Skeletal muscle tissue (tissue), 4 donors: ENCODE measurements around the gene TNIP2. TPM values are rescaled to one million over a fixed set of nuclear protein-coding genes. Genes with fewer than 3 reads are reported as not detected.
A peak's percentile ranks its signal among the peaks of the same experiment; 100 is the strongest.
"Not testable (repeated sequence)": the region's sequence is repeated elsewhere in the genome, so short reads cannot be mapped to it uniquely, and the experiment has no call there.

Experiments used
- H3K27ac ChIP-seq: one replicate; pipeline ENCODE4 v1.7.0; 2013; ENCODE audit warnings: mild to moderate bottlenecking, low read depth, low read length, inconsistent platforms
- H3K27me3 ChIP-seq, 3 donors: one replicate each; pipeline ENCODE4 v1.7.0; 2013; ENCODE audit warnings: low read length in 3 of 3; ENCODE audit not compliant: control insufficient read depth in 3 of 3, insufficient read depth in 3 of 3
- H3K36me3 ChIP-seq, 3 donors: one replicate each; pipeline ENCODE4 v1.7.0; 2013; ENCODE audit warnings: low read length in 3 of 3; ENCODE audit not compliant: control insufficient read depth in 3 of 3, insufficient read depth in 3 of 3
- H3K4me1 ChIP-seq, 3 donors: one replicate each; pipeline ENCODE4 v1.7.0; 2013; ENCODE audit warnings: low read length in 3 of 3, mild to moderate bottlenecking in 3 of 3; ENCODE audit not compliant: control insufficient read depth in 3 of 3, insufficient read depth in 3 of 3
- H3K4me3 ChIP-seq, 3 donors: one replicate each; pipeline ENCODE4 v1.7.0; 2013; ENCODE audit warnings: low read length in 3 of 3
- H3K9ac ChIP-seq, 3 donors: one replicate each; pipeline ENCODE4 v1.7.0; 2013; ENCODE audit warnings: low read length in 3 of 3, mild to moderate bottlenecking in 3 of 3, moderate library complexity in 2 of 3, low read depth in 1 of 3
- H3K9me3 ChIP-seq, 3 donors: one replicate each; pipeline ENCODE4 v1.7.0; 2013; ENCODE audit warnings: low read length in 3 of 3; ENCODE audit not compliant: control insufficient read depth in 3 of 3
- total RNA-seq: library from RNA; depleted of rRNA; stranded (reverse); fragments of >200 nt; gene quantifications from one replicate; pipeline ENCODE4 v1.2.3, GENCODE V29; 2014
- donor health status: Osteomylitis.

Gene TNIP2
- total RNA-seq, 1 donor from 2014 or later = 14.6 TPM

DNA sequence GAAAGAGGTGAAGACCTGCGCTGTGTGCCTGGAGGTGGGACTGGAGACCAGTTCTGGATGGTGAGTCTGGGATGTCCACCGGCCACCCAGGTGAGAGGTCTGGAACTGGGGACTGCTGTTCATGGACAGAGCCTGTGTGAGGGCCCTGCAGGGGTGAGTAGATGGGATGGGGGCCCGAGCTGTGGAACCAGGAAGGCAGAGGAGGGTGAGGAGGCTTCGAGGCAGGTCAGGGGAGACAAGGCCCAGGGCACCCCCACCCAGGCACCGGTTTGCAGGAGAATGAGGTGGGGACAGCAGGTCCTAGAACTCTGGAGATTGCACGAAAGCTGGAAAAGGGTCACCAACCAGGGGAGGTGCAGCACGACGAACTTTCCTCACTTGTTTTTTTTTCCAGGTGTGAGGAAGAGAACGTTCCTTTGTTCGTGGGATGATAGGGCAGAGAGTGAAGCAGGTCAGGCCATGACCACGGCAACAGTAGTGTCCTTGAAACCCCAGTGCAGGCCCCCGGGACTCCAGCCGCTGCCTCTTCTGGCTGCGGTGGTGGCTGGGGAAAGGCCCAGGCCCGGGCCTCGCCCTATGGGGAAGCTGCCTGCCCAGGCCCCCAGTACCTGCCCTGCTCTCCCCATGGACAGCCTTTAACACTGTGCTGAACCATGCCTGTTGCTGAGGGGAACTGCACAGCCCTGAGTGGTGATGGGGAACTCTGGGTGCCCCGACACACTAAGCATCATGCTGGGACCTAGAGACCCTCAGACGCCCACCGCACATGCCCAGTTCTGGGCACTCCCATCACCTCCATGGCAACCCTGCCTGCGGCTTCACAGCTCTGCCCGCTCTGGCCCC lies 22.9 kb downstream of the TNIP2 start:
- Histone ChIP-seq H3K9ac (no peak overlapping the region), H3K9me3 (no peaks in the 10 kb centered on the region), H3K27ac (no peak overlapping the region), H3K4me3 (no peak overlapping the region), H3K4me1 (peaks cover 0 to 3% (median 0%) of the 10 kb centered on the region in 3 donors), H3K36me3 (peaks cover 24 to 35% (median 25%) of the 10 kb centered on the region in 3 donors), H3K27me3 (no peaks in the 10 kb centered on the region)

DNA sequence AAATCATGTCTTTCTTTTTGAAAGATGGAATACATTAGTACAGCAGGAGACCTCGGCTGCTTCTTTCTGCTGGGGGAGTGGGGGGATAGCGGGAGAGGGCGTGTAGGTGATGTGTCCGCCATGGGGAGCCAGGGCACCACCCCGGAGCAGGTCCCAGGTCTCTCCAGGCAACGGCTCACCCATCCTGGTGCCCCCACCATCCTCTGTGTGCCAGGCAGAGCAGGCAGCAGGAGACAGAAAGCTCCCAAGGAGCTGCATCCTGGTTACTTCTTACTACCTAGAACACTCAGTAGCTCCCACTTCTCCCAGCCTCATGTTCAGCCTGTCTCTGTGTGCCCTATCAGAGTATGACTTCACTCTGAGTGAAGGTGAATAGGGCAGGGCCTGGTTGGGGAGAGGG lies 23.6 kb downstream of the TNIP2 start:
- Histone ChIP-seq H3K4me1 (peaks cover 0 to 3% (median 0%) of the 10 kb centered on the region in 3 donors), H3K9ac (no peak overlapping the region), H3K27me3 (no peaks in the 10 kb centered on the region), H3K27ac (no peak overlapping the region), H3K36me3 (peaks cover 24 to 35% (median 25%) of the 10 kb centered on the region in 3 donors), H3K9me3 (no peaks in the 10 kb centered on the region), H3K4me3 (no peak overlapping the region)

DNA sequence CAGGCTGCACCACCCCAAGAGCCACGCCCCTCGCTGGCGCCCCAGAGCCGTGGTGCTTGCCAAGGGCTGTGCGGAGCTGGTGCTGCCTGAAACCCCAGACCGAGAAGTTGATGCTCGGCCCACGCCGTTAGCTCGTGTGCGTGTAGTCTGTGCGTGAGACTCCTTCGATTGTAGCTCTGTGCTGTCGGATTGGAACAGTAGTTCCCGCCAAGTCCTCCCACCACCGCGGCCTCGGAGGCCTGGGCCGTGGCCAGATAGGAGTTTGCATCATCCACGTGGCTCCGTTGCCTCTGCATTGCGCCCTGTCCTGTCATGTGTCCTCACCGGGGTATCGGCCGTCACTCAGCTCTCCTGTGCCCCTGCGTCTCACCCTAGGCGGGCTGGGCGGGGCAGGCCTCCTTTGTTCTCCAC lies 24.2 kb downstream of the TNIP2 start:
- Histone ChIP-seq H3K9me3 (no peaks in the 10 kb centered on the region), H3K36me3 (peaks cover 24 to 35% (median 25%) of the 10 kb centered on the region in 3 donors), H3K4me3 (no peak overlapping the region), H3K27me3 (no peaks in the 10 kb centered on the region), H3K27ac (no peak overlapping the region), H3K4me1 (peaks cover 0 to 3% (median 0%) of the 10 kb centered on the region in 3 donors), H3K9ac (no peak overlapping the region)

DNA sequence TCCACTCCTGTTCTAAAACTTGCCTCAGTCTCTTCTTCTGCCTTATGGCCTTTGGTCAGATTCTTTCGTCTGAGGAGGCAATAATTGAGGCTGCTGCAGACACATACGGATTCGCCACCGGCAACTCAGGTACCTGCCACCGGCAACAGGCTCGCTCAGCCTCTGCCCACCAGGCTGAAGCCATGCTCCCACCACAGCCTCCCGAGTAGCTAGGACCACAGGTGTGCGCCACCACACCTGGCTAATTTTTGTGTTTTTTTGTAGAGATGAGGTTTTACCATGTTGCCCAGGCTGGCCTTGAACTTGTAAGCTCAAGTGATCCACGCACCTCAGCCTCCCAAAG lies 26.6 kb downstream of the TNIP2 start:
- H3K9me3 ChIP-seq = no peaks in the 10 kb centered on the region
- H3K4me1 ChIP-seq = peaks cover 0 to 3% (median 0%) of the 10 kb centered on the region in 3 donors
- H3K36me3 ChIP-seq = peaks cover 24 to 35% (median 25%) of the 10 kb centered on the region in 3 donors
- H3K27me3 ChIP-seq = no peaks in the 10 kb centered on the region
- H3K4me3 ChIP-seq = no peak overlapping the region
- no peak overlapping the region for H3K9ac ChIP-seq
- H3K27ac ChIP-seq = no peak overlapping the region

DNA sequence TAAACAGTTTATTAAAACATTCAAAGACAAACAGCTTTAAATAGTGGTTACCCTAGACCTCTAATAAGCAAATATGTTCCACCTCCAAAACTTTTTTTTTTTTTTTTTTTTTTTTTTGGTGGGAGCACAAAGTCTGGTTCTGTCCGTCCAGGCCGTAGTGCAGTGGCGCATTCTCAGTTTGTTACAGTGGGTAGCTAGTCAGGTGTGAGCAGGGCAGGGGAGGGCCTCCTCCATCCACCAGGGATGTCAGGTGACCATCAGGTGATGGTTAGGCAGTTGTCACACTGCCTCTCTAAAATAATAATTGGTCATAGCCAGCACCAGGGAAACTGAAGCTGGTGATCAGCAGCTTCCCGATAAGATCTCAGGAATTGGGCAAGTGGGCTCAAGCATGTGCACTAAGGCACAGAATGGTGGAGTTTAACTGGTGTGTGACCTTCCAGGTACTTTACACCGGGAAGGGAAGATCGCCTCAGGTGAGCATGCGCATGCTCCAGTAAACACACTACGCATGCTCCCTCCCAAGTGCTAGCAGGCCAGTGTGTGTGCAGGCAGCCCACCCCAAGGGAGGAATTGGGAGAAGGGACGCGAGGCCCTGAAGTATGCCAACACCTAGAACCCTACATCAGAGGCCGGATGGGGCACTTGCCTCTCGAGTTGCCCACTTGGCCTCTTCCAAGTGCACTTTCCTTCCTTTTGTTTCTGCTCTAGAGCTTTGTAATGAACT lies 27.2 kb downstream of the TNIP2 start:
- Histone ChIP-seq H3K27ac (no peak overlapping the region), H3K4me1 (peaks cover 0 to 3% (median 0%) of the 10 kb centered on the region in 3 donors), H3K36me3 (peaks cover 24 to 35% (median 25%) of the 10 kb centered on the region in 3 donors), H3K9me3 (no peaks in the 10 kb centered on the region), H3K9ac (no peak overlapping the region), H3K27me3 (no peaks in the 10 kb centered on the region), H3K4me3 (no peak overlapping the region)

DNA sequence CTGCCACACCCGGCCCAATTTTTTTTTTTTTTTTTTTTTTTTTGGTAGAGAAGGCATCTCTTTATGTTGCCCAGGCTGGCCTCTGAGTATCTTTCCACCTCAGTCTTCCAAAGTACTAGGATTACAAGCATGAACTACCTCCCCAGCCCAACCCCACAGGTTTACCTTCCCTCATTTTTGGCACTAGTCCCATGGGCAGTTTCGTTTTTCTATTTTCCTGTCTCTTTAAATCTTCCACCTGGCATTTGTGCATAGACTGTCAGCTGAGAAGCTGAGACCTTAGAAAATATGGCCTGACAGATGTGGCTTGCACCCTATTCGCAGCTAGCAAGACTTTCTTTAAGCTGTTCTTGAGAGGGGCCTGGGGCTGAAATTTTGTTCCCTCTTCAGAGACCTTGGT lies 27.9 kb downstream of the TNIP2 start:
- Histone ChIP-seq H3K36me3 (peaks cover 20 to 28% (median 21%) of the 10 kb centered on the region in 3 donors), H3K27ac (no peak overlapping the region), H3K9ac (peak overlapping the region in 1 of 3 donors; percentile 33), H3K9me3 (no peaks in the 10 kb centered on the region), H3K27me3 (no peaks in the 10 kb centered on the region), H3K4me3 (no peak overlapping the region), H3K4me1 (peaks cover 0 to 3% (median 0%) of the 10 kb centered on the region in 3 donors)

DNA sequence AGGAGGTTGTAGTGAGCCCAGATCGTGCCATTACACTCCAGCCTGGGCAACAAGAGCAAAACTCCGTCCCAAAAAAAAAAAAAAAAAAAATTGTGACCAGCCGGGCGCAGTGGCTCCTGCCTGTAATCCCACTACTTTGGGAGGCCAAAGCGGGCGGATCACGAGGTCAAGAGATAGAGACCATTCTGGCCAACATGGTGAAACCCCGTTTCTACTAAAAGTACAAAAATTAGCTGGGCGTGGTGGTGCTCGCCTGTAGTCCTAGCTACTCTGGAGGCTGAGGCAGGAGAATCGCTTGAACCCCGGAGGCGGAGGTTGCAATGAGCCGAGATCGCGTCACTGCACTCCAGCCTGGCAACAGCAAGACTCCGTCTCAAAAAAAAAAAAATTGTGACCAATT lies 29.3 kb downstream of the TNIP2 start:
- not testable (repeated sequence) for H3K4me3 ChIP-seq, H3K9ac ChIP-seq, H3K27ac ChIP-seq, H3K9me3 ChIP-seq, H3K27me3 ChIP-seq, H3K4me1 ChIP-seq
- H3K36me3 ChIP-seq = peaks cover 14 to 21% (median 15%) of the 10 kb centered on the region in 3 donors

DNA sequence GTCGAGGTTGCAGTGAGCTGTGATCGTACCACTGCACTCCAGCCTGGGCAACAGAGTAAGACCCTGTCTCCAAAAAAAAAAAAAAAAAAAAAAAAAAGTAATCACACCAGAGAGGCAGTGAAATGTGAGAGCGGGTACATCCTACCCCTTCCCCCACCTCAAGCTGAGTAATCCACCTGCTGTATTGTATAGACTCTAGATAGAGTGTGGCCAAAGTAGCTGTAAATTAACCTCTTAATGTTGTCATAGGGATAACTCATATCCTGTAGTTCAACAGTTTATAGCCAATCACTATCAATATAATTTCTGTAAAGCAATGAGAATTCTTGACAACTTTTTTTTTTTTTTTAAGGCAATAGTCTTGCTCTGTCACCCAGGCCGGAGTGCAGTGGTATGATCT lies 30.8 kb downstream of the TNIP2 start:
- H3K4me3 ChIP-seq = no peak overlapping the region
- peaks cover 18 to 29% (median 20%) of the 10 kb centered on the region in 3 donors for H3K36me3 ChIP-seq
- H3K27me3 ChIP-seq = no peaks in the 10 kb centered on the region
- H3K4me1 ChIP-seq = peaks cover 0 to 3% (median 0%) of the 10 kb centered on the region in 3 donors
- no peaks in the 10 kb centered on the region for H3K9me3 ChIP-seq
- H3K27ac ChIP-seq = no peak overlapping the region
- H3K9ac ChIP-seq = no peak overlapping the region

DNA sequence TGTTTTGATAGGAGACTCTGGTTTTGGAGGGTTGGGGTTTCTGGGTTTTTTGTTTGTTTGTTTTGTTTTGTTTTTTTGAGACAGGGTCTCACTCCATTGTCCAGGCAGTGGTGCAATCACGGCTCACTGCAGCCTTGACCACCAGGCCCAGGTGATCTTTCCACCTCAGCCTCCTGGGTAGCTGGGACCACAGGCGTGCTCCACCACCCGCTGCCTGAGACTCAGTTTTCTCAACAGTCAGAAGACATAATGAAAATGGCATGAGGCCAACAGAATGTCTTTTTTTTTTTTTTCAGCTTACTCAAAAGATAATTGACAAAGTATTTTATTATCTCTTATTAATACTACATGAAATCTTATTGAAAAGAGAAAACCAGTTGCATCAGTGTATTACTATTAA lies 32.4 kb downstream of the TNIP2 start:
- H3K4me3 ChIP-seq = no peak overlapping the region
- H3K4me1 ChIP-seq = no peaks in the 10 kb centered on the region
- peaks cover 17 to 27% (median 21%) of the 10 kb centered on the region in 3 donors for H3K36me3 ChIP-seq
- no peak overlapping the region for H3K27ac ChIP-seq
- no peaks in the 10 kb centered on the region for H3K9me3 ChIP-seq
- no peak overlapping the region for H3K9ac ChIP-seq
- no peaks in the 10 kb centered on the region for H3K27me3 ChIP-seq

DNA sequence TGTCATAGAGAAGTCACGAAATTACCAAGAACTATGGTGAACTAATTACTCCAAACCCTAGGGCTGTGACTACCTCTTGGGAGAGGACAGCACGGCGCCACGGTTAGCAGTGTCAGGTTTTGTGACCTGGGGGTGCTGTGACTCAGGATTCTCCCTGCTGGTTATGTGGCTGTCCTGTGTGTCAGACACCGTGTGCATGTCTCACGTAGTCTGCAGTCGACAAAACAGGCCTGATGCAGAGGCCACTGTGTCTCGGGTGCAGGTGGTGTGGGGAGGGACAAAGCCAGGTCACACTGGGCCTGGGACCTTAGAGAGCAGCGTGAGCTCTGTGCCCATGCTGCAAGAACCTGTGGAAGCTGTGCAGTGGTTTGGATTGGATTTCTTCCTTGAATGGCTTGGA lies 34.1 kb downstream of the TNIP2 start:
- Histone ChIP-seq H3K4me1 (no peaks in the 10 kb centered on the region), H3K36me3 (peaks cover 17 to 29% (median 21%) of the 10 kb centered on the region in 3 donors)

More for the DNA sequence above, 34.1 kb downstream of the TNIP2 start:
- no peak overlapping the region for H3K4me3 ChIP-seq
- H3K9ac ChIP-seq = no peak overlapping the region
- H3K9me3 ChIP-seq = no peaks in the 10 kb centered on the region
- no peaks in the 10 kb centered on the region for H3K27me3 ChIP-seq
- no peak overlapping the region for H3K27ac ChIP-seq
